OCI-LY7 (cell line): ENCODE results near the gene MIEF1. TPM values are rescaled to one million over a fixed set of nuclear protein-coding genes. Genes with fewer than 3 reads are reported as not detected.

ENCODE experiments used
- BruUV-seq: library from RNA; stranded (reverse); fragments of 400-500 nt; replicated peaks from 2 replicates; lab custom pipeline; 2021; lab: Mats Ljungman, UMichigan
- CTCF ChIA-PET: fragments of 300-600 bp; sonication (Branson Sonifier 250); formaldehyde crosslinking; loops from one replicate; lab custom pipeline; 2022; ENCODE audit warnings: antibody characterized with exemption; ENCODE audit not compliant: unreplicated experiment; lab: Charles Lee
- POLR2A ChIA-PET: fragments of 300-600 bp; sonication (Branson Sonifier 250); formaldehyde crosslinking; loops from one replicate; lab custom pipeline; 2022; ENCODE audit warnings: antibody characterized with exemption; lab: Charles Lee
- DNase-seq: peaks from one replicate; pipeline ENCODE4 v3.0.0-alpha.2; 2015; ENCODE audit warnings: low spot score
- H2AFZ ChIP-seq: fragments of 200-600 bp; sonication (generic), shearing (Covaris generic); 2 replicates; pipeline ENCODE4 v1.6.1; 2014; ENCODE audit warnings: mild to moderate bottlenecking, antibody characterized with exemption, low read length, moderate library complexity
- H3K27ac ChIP-seq: fragments of 200-600 bp; sonication (generic); 2 replicates; pipeline ENCODE4 v1.5.1; 2014; ENCODE audit warnings: mixed run types, low read depth, mild to moderate bottlenecking, moderate library complexity, low read length, inconsistent platforms; ENCODE audit not compliant: poor library complexity, severe bottlenecking
- H3K36me3 ChIP-seq: fragments of 200-600 bp; sonication (generic); 2 replicates; pipeline ENCODE4 v1.6.1; 2014; ENCODE audit warnings: mild to moderate bottlenecking, antibody characterized with exemption, low read length, moderate library complexity, mixed read lengths; ENCODE audit not compliant: insufficient read depth
- H3K4me1 ChIP-seq: fragments of 200-600 bp; sonication (generic); 2 replicates; pipeline ENCODE4 v1.5.1; 2014; ENCODE audit warnings: mild to moderate bottlenecking, low read length; ENCODE audit not compliant: insufficient read depth, poor library complexity, severe bottlenecking
- H3K4me2 ChIP-seq: fragments of 200-600 bp; sonication (generic); 2 replicates; pipeline ENCODE4 v1.6.1; 2014; ENCODE audit warnings: mild to moderate bottlenecking, low read length
- H3K4me3 ChIP-seq: fragments of 200-600 bp; sonication (generic); 2 replicates; pipeline ENCODE4 v1.5.1; 2014; ENCODE audit warnings: mild to moderate bottlenecking, low read depth, low read length; ENCODE audit not compliant: poor library complexity, severe bottlenecking
- H3K79me2 ChIP-seq: fragments of 200-600 bp; sonication (generic); 2 replicates; pipeline ENCODE4 v1.6.1; 2016; ENCODE audit warnings: low read depth, mild to moderate bottlenecking, low read length, moderate library complexity, mixed read lengths; ENCODE audit not compliant: insufficient read depth
- H3K9me2 ChIP-seq: fragments of 200-600 bp; sonication (generic); 2 replicates; pipeline ENCODE4 v1.6.1; 2016; ENCODE audit warnings: mild to moderate bottlenecking, low read length, mixed read lengths; ENCODE audit not compliant: insufficient read depth
- H3K9me3 ChIP-seq: fragments of 200-600 bp; sonication (generic); 2 replicates; pipeline ENCODE4 v1.6.1; 2014; ENCODE audit warnings: mild to moderate bottlenecking, mixed run types, low read length, mixed read lengths
- H4K20me1 ChIP-seq: fragments of 200-600 bp; sonication (generic); 2 replicates; pipeline ENCODE4 v1.6.1; 2014; ENCODE audit warnings: mild to moderate bottlenecking, antibody characterized with exemption, low read length, moderate library complexity, mixed read lengths; ENCODE audit not compliant: insufficient read depth
- EZH2phosphoT487 ChIP-seq: fragments of 200-600 bp; sonication (generic); IDR thresholded peaks from 2 replicates; pipeline ENCODE4 v1.6.1; 2018; ENCODE audit warnings: low read depth, borderline replicate concordance, mild to moderate bottlenecking, mixed run types, antibody characterized with exemption, low read length, moderate library complexity, mixed read lengths
- intact Hi-C: fragments of 100-400 bp; cut with micrococcal nuclease; formaldehyde crosslinking; loops from one replicate; pipeline ENCODE4 v1.10.0; 2022; ENCODE audit not compliant: unreplicated experiment
- total RNA-seq, 2 experiments: library from RNA; depleted of rRNA in 1 of 2; stranded (reverse); fragments of >200 nt in 1 of 2; shearing (Covaris generic) in 1 of 2; gene quantifications; 2 replicates each; pipeline ENCODE4 v1.2.3, GENCODE V29; 2014 to 2022
- TF ChIP-seq, protein P1 (sequence below): fragments of 200-600 bp; sonication (generic); conservative IDR thresholded peaks from 2 replicates; pipeline ENCODE4 v1.5.1; 2014; ENCODE audit warnings: mild to moderate bottlenecking, antibody characterized with exemption, low read length, moderate library complexity, mixed read lengths

Gene MIEF1
- total RNA-seq, 2 experiments from 2014 or later: 32.5 to 55.0 TPM

- intact Hi-C loops: no loop called here
- TF ChIP-seq EZH2phosphoT487: no peak
- TF ChIP-seq, protein P1, sequence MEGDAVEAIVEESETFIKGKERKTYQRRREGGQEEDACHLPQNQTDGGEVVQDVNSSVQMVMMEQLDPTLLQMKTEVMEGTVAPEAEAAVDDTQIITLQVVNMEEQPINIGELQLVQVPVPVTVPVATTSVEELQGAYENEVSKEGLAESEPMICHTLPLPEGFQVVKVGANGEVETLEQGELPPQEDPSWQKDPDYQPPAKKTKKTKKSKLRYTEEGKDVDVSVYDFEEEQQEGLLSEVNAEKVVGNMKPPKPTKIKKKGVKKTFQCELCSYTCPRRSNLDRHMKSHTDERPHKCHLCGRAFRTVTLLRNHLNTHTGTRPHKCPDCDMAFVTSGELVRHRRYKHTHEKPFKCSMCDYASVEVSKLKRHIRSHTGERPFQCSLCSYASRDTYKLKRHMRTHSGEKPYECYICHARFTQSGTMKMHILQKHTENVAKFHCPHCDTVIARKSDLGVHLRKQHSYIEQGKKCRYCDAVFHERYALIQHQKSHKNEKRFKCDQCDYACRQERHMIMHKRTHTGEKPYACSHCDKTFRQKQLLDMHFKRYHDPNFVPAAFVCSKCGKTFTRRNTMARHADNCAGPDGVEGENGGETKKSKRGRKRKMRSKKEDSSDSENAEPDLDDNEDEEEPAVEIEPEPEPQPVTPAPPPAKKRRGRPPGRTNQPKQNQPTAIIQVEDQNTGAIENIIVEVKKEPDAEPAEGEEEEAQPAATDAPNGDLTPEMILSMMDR: no peak
- POLR2A ChIA-PET: no interaction called here
Observed at GRCh38 chr22:39481054-39481453, 21.0 kb upstream of the MIEF1 start.

GRCh38 chr22:39481595-39481994 lies 20.5 kb upstream of the MIEF1 start:
- POLR2A ChIA-PET: no interaction called here
- no peak for TF ChIP-seq EZH2phosphoT487
- TF ChIP-seq, protein P1: no peak
- no peaks in the 10 kb centered on the region for H4K20me1 ChIP-seq
- no peak for DNase-seq
- H3K36me3 ChIP-seq: peaks cover 66% of the 10 kb centered on the region
- no peaks in the 10 kb centered on the region for H3K9me2 ChIP-seq
- H3K79me2 ChIP-seq: no peaks in the 10 kb centered on the region
- CTCF ChIA-PET: no interaction called here
- H3K4me1 ChIP-seq: no peaks in the 10 kb centered on the region
- intact Hi-C loops: no loop called here
- H3K4me2 ChIP-seq: no peak overlapping the region
- H2AFZ ChIP-seq: no peak overlapping the region
- H3K4me3 ChIP-seq: no peak overlapping the region
- no peaks in the 10 kb centered on the region for H3K9me3 ChIP-seq
- BruUV-seq: no TSS peak
- H3K27ac ChIP-seq: no peak overlapping the region

More at GRCh38 chr22:39481054-39481453, 21.0 kb upstream of the MIEF1 start:
- Histone ChIP-seq H3K4me1 (no peaks in the 10 kb centered on the region), H4K20me1 (no peaks in the 10 kb centered on the region), H3K4me3 (no peak overlapping the region), H3K4me2 (no peak overlapping the region), H3K36me3 (peaks cover 71% of the 10 kb centered on the region), H3K27ac (no peak overlapping the region), H3K9me2 (no peaks in the 10 kb centered on the region), H2AFZ (no peak overlapping the region), H3K79me2 (no peaks in the 10 kb centered on the region), H3K9me3 (no peaks in the 10 kb centered on the region)
- no peak for DNase-seq
- no TSS peak for BruUV-seq
- CTCF ChIA-PET: interaction anchor here (0.6 kb wide), 1 partner anchor 39 kb away, joined by 6 read pairs; no protein-coding TSS in a partner anchor

DNA sequence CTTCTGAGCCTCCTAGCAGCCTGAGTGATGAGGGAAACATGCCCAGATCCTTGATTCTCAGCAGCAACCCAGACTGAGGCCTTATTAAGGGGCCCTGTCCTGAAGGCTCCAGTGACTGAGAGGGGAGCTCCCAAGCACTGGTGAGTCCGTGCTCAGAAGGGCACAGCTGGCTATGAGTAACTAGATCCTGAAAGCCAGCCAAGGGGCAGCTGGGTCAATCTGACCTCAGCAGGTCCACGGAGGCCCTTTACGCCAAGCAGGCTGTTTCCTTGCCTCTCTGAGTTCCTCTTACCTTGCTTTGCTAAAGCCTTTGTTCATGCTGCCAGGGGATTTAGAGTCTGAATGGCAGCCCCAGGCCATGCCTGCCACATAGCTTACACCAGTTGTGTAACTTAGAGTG lies 19.3 kb upstream of the MIEF1 start:
- H3K79me2 ChIP-seq: no peaks in the 10 kb centered on the region
- no peaks in the 10 kb centered on the region for H3K9me2 ChIP-seq
- H3K4me3 ChIP-seq: no peak overlapping the region
- intact Hi-C loops: no loop called here
- no peaks in the 10 kb centered on the region for H3K9me3 ChIP-seq
- no peak for DNase-seq
- BruUV-seq: TSS peak; percentile 23
- CTCF ChIA-PET: no interaction called here
- H3K4me1 ChIP-seq: no peaks in the 10 kb centered on the region
- POLR2A ChIA-PET: no interaction called here
- H3K36me3 ChIP-seq: peaks cover 64% of the 10 kb centered on the region
- no peak overlapping the region for H3K27ac ChIP-seq
- no peak for TF ChIP-seq EZH2phosphoT487
- TF ChIP-seq, protein P1: no peak
- H4K20me1 ChIP-seq: no peaks in the 10 kb centered on the region
- no peak overlapping the region for H3K4me2 ChIP-seq
- no peak overlapping the region for H2AFZ ChIP-seq
